DMS153 (cell line): ENCODE data around the gene WBP4.
"Not testable (repeated sequence)": the region's sequence is repeated elsewhere in the genome, so short reads cannot be mapped to it uniquely, and the experiment has no call there.

Experiments
- DNase-seq: peaks from one replicate; lab custom pipeline; 2025; lab: John Stamatoyannopoulos, UW

The WBP4 gene, protein sequence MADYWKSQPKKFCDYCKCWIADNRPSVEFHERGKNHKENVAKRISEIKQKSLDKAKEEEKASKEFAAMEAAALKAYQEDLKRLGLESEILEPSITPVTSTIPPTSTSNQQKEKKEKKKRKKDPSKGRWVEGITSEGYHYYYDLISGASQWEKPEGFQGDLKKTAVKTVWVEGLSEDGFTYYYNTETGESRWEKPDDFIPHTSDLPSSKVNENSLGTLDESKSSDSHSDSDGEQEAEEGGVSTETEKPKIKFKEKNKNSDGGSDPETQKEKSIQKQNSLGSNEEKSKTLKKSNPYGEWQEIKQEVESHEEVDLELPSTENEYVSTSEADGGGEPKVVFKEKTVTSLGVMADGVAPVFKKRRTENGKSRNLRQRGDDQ

DNA sequence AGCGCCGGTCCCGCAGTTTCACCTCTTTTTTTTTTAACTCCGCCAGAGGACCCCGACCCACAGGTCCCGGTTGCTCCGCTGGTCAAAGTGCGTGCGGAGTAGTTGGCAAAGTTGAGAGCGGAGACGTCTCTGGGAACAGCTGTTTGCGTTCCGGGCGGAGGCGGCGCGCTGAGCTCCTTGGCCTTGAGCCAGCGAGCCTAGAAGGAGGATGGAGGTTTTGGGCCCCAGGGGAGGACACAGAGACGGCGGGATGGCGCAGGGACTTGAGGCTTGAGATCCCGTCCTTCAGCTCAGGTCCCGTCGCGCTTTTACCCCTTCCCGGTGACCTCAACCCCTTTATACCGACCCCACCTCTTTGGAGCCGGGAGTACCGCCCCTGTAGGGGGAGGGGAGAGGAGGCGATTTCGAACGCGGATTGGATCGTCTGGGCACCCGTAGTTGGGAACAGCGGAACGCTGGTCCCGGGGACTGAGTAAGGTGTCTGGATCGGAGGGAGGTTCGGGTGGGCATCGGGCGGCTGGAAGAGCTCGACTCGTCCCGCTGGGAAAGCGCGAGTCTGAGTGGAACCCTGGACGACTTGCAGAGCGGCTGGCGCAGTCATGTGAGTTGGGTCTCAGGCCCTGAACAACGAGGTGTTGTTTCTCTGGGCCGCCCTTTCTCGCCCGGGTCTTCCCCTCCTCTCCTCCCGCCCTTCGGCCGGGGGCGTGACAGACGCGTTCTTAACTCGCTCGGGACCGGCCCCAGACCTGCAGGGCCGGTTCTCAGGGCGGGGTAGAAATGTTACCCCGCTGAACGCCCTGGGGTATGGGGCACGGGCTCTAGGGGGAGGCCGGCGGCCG is at the start of gene WBP4:
Gene WBP4 (plus strand): TSS at position 435 of the 839 bp plus-strand sequence. CDS start 165 bp downstream, at position 600.
- DNase-seq = peak; percentile 83

DNA sequence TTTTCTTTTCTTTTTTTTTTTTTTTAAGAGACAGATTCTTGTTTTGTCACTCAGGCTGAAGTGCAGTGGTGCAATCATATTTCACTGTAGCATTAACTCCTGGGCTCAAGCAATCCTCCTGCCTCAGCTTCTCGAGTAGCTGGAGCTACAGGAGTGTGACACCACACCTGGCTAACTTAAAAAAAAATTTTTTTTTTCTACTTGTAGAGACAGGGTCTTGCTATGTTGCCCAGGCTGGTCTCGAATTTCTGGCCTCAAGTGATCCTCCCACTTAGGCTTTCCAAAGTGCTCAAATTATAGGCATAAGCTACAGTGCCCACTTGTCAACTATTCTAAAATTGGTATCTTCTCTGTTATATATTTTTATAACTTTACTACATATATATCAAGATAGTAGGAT is 48.8 kb upstream of the WBP4 start:
- no peak for DNase-seq

DNA sequence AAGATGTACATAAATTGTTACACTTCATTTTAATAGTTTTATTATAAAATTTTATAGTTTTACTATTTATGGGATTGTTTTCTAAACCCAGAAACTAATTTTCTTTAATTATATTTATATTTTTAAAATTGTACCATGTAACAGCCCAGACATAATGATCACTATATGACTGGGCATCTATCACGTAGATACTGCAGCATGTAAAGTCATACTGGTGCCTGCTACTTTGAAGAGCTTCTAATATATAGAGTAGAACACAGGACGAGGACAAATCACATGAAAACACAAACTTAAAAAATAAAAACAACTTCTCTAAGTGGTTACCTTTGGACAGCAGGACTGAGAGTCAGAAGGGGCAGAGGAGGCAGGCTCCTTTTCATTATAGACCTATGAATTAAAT is 47.5 kb upstream of the WBP4 start:
- no peak for DNase-seq

DNA sequence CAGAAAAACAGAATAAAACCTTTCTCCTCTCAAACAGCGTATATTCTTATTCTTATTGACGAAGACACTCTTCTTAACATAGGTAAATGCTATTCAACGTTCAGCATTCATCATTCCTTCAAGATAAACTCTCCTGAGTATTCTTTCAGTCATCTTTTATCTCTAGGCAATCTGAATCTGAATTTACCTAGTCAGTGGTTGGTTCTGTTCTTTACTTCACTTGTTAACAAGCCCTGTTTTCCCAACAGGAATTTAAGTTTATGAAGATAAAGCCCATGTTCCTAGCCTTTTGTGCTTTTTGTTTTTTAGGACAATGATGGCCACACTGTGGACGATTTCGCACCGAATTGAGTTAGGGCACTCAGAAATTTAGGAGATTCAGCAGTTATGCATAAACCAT is 45.4 kb upstream of the WBP4 start:
- DNase-seq = no peak

DNA sequence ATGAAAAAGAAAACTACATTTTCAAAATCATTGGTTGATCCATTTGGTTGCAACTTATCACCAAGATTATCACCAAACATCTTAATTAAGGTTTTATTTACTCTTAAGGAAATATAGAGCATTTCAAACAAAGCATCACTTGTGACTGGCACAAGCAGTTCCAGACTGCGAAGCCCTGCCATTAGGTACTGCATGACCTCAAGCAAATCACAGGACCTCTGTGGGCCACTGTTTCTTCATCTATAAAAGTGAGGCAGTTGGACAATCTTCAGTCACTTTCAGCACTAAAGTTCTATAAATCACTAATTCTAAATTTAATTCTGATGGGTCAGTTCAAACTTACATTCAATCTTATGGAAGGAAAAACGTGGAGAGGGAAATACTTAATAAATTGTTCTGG is 44.1 kb upstream of the WBP4 start:
- DNase-seq = no peak

DNA sequence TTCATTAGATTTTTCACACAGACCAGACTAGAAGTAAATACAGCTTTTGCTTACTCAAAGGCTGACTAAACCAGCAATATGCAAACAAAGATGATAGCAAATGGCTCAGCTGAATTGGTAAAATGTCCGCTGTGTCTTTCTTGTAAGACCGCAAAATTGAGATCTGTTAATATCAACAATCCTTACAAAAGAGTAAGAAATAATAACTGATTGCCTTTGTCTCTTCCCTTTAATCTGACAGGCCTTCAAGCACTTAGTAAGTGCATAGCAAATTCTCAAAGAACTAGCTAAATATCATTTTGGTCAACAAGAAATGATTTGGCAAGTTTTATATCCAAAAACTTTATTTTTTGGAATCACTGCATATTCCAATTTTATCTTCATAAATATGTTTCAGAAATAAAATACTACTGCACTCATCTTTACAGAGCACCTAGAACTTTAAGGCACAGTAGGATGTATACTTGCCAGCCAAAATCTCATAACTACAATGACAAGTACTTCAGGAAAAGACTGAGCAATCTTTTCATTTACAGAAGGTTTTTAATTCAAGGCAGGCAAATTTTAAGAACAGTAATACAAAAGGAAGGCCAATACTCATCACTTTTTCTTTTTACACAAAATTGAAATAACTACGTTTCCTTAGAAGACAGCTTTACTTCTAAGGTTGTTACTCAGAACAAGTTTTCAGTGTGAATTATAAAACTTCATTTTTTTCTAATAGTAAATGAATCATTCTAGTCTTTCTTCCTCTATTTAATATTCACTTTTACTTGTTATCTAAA is 43.3 kb upstream of the WBP4 start:
- no peak for DNase-seq

DNA sequence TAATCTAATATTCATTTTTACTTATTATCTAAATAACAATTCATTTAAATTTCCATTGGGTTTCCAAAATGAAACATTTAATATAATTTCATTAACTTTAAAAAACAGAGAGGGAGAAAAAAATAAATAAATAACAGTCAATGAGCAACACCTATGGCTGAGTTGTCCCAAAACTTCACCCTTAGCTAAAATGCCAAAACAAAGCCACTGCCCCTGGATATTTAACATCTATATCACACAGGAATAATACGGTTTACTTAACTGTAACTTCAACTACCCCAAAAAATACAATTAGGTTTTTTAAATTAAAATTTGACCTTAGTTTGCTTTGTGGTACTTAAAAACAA is 42.7 kb upstream of the WBP4 start:
- no peak for DNase-seq

DNA sequence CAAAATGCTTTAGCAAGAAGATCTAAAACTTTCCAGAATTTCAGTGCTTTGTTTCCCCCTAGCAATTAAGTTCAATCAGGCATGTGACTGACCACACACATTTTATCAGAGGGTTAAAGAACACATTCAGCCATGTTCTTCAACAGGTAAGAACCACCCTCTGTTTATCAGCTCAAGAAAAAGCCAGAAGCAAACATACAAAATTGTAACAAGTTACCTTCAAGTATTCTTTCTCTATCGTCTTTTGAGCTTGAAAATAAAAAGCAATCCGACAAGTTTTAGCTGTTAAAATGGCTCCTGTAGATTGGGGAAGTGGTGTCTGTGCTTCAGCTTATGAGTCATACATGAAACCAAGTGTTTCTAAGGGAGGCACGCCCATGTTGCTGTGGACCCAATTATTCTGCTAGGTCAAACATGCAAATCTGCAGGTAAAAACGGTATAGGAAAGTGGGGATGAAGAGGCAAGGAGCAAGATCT is 42.3 kb upstream of the WBP4 start, which contains the start of gene ELF1:
Gene ELF1 (minus strand): TSS at position 306 of the 477 bp plus-strand sequence. CDS start 37,262 bp downstream, outside the sequence.
- peak; percentile 85 for DNase-seq

DNA sequence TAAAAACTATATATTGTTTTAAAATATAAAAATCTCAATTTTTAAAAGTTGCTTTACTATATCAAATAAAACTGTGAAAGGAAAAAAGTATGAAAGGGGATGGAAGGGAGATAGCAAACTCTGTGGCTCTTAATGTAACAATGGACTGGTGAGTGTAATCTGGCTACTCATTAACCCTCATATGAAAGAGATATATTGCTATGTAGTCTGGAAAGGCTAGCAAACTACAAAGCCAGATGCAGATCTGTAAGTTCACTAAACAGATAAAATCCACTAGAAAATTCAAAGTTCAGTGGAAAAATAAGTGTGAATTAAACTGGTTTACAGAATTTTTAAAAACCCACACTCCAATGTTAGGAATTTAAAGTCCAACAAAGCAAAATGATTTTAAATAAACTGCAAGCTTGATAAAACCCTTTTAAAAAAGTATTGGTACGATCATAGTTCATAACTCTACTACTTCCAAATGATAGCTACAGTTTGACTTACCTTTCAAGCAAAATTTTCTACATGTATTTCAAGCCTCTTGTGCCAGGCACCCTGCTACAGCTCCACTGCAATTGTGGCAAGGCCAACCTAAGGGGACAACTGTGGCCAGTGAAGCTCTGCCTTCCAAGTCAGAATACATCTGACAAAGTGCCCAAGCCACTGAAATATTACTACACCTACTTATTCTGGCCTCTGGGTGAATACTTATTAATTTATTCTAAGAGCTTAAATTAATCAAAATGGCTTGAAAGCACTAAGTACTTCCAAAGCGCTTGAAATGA is 41.5 kb upstream of the WBP4 start:
- no peak for DNase-seq

DNA sequence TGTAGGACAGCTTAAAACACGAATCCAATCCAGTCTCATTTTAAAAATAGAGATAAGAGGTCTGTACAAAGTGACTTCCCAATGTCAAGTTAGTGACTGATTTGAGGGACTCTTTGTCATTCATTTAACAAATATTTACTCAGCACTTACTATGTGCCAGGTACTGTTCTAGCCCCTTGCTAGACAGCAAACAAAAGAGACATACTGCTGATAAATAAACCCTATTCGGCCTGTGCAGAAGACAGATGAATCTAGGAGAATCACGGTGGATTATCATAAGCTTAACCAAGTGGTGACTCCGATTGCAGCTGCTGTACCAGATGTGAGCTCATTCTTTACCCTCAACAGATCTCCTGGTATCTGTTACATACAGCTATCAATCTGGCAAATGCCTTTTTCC is 35.8 kb upstream of the WBP4 start:
- DNase-seq = no peak

DNA sequence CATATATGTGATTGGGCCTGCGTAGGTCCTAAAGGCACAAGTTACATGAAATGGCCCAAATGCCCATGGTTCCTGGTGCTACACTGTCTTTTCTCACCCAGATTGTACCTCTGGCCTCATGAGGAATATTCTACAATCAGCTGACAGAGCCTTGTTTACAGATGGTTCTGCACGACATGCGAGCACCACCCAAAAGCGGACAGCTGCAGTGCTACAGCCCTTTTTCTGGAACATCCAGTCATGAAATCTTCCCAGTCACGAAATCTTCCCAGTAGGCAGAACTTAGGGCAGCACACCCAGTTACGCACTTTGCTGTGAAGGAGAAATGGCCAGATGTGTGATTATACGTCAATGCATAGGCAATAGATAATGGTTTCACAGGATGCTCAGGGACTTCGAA is 34.5 kb upstream of the WBP4 start:
- no peak for DNase-seq

DNA sequence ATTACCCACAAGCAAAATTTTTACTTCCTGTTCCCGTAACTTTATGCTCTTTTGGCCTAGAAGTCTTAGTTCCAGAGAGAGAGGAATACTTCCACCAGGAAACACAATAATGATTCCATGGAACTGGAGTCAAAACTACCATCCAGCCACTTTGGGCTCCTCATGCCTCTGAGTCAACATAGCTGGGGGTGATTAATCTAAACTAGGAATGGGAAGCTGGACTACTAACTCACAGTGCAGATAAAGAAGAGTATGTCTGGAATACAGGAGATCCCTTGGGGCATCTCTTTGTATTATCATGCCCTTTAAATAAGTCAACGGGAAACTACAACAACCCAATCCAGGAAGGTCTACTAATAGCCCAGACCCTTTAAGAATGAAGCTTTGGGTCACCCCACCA is 33.3 kb upstream of the WBP4 start:
- no peak for DNase-seq

DNA sequence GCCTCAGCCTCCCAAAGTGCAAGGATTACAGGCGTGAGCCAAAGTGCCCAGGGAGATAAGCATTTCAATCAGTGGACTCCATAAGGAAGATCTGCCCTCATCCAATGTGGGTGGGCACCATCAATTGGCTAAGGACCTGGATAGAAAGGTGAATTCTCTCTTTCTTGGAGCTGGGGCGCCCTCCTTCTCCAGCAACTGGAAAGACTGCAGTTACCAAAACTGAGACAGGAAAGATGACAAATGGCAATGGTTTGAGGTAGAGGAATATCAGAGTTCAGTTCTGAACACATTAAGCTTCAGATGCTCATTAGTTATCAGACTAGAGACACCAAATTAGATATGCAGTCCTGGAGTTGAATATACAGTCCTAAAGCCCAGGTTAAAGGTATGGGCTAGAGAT is 31.7 kb upstream of the WBP4 start:
- no peak for DNase-seq

DNA sequence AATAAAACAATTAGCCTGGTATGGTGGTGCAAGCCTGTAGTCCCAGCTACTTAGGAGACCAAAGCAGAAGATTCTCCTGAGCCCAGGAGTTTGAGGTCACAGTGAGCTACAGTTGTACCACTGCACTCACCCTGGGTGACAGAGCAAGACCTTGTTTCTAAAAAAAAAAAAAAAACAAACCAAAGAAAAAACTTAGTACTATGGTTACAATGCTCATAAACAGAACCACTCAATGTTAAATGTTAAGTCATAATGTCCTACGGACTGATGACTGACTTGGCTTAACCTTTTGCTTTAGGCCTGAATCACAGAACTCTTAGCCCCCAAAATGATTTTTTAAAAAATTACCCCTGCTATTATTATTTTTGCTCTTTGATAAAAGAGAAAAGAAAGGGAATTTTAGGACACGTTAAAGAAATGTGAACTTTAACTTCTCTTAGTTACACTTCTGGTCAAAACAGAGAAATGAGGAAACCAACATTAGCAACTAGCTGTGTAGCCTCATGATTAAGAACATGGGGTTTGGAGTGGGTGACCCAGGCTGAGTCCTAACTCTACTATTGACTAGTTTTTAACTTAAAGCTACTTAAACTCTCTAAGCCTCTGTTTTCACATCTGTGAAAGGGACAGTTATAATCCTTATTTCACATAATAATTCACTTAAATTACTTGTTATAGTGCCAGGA is 28.5 kb upstream of the WBP4 start:
- no peak for DNase-seq

DNA sequence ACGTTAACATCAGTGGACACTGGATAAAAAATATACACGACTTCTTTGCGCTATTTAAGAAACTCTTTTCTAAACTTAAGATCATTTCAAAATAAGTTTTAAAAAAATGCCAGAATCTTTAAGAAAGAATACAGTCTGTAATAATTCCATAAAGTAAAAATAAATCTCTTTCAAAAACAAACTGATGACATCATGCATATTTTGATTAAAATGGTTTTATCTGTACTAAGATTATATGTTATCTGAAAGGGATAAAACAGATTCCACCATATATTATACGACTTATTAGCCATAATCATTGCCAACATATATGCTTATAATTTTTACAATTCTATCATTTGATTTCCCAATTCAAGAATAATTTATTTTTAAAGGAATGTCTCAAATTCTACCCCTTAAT is 26.9 kb upstream of the WBP4 start:
- DNase-seq = no peak

DNA sequence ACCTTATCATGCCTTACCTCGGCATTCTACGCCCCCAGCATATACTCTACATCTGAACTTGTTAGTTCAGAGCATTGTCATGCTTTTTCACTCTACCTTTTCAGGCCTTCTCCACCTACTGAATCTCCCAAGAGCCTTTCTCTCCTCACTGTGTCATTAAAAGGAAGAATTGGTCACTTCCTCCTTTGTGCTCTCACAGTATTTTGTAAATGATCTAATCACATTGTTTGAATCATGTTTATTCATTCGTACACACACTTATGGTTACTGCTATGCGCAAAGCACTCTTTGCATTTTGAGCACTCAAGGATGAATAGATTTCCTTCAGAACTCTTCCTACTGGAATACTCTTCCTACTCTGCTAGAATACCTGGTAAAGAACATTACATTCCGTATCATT is 26.4 kb upstream of the WBP4 start:
- DNase-seq = peak; percentile 52

DNA sequence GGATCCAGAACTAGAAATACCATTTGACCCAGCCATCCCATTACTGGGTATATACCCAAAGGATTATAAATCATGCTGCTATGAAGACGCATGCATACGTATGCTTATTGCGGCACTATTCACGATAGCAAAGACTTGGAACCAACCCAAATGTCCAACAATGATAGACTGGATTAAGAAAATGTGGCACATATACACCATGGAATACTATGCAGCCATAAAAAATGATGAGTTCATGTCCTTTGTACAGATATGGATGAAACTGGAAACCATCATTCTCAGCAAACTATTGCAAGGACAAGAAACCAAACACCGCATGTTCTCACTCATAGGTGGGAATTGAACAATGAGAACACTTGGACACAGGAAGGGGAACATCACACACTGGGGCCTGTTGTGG is 24.8 kb upstream of the WBP4 start:
- DNase-seq = not testable (repeated sequence)

DNA sequence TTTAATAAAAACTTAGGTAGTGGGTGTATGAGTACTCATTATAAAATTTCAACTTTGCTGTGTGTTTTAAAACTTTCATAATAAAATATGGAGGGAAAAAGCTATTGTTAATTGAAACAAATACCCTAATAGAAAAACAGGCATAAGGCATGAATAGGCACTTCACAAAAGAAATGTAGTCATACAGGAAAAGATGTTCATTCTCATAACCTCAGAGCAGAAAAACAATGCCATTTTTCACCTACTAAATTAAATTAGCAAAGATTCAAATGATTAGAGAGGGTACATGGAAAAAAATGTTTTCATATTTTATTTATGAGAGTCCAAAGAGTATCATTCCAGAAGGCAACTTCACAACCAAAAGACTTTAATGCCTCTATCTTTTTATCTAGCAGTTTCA is 21.6 kb upstream of the WBP4 start:
- no peak for DNase-seq

DNA sequence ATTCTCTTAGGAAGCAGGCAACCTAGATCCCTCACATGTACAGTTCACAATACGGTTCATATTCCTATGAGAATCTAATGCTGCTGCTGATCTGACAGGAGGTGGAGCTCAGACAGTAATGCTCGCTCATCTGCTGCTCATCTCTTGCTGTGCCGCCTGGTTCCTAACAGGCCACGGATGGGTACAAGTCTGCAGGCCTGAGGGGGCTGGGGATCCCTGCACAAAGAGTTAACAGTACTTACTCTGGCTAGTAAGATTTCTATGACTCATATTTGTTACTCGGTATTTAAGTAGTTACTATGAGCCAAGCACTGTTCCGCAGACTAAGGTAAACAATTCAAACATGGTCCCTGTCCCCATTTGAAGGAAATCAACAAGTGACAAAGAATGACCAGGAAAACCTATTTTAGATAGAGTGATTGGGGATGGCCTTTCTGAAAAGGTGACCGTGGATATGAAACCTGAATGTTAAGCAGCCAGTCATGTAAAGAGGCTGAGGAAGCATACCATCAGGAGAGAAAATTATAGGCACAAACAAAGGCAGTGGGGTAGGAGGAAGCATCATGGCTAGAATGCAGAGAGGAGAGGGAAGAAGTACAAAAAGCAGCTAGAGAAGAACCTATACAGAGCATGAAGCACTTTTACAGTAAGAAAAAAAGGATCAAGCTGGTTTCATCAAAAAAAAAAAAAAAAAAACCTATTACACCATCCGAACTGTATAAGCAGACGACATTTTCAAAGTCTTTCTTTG is 20.6 kb upstream of the WBP4 start:
- DNase-seq = no peak

DNA sequence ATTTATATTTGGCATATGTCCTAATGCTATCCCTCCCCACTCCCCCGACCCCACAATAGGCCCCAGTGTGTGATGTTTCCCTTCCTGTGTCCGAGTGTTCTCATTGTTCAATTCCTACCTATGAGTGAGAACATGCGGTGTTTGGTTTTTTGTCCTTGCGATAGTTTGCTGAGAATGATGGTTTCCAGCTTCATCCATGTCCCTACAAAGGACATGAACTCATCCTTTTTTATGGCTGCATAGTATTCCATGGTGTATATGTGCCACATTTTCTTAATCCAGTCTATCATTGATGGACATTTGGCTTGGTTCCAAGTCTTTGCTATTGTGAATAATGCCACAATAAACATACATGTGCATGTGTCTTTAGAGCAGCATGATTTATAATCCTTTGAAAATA is 18.9 kb upstream of the WBP4 start:
- not testable (repeated sequence) for DNase-seq
